ENCODE data around the gene XRCC5.

GRCh38 chr2:216235462-216235861 is 126.3 kb downstream of the XRCC5 start:
- no peak for TF ChIP-seq POLR2A (IDR thresholded peaks at IDR 0.05)
- no peak for TF ChIP-seq CTCF (IDR thresholded peaks at IDR 0.05)
